Astrocyte (in vitro differentiated cells and primary cell): ENCODE measurements around the gene ATXN1. TPM values are rescaled to one million over a fixed set of nuclear protein-coding genes. Genes with fewer than 3 reads are reported as not detected.
"Not testable (repeated sequence)": the region's sequence is repeated elsewhere in the genome, so short reads cannot be mapped to it uniquely, and the experiment has no call there.

Experiments used
- DNase-seq: peaks from one replicate; pipeline ENCODE4 v3.0.0-alpha.2; 2010; ENCODE audit warnings: low read depth
- FAIRE-seq: peaks from 2 replicates; lab custom pipeline; 2011; peaks lifted over from hg19 to GRCh38; lab: Jason Lieb, UNC
- H2AFZ ChIP-seq: 2 replicates; pipeline ENCODE4 v1.6.0; 2012; ENCODE audit warnings: low read depth, low read length, inconsistent platforms
- H3K27ac ChIP-seq: 2 replicates; pipeline ENCODE4 v1.5.1; 2011; ENCODE audit warnings: low read depth, low read length, inconsistent platforms
- H3K27me3 ChIP-seq: 2 replicates; pipeline ENCODE4 v1.6.0; 2011; ENCODE audit warnings: low read length, inconsistent platforms; ENCODE audit not compliant: insufficient read depth
- H3K36me3 ChIP-seq: 2 replicates; pipeline ENCODE4 v1.5.1; 2011; ENCODE audit warnings: low read length, inconsistent platforms; ENCODE audit not compliant: insufficient read depth
- H3K4me1 ChIP-seq: 2 replicates; pipeline ENCODE4 v1.5.1; 2011; ENCODE audit warnings: low read length, inconsistent platforms; ENCODE audit not compliant: insufficient read depth
- H3K4me2 ChIP-seq: 2 replicates; pipeline ENCODE4 v1.6.0; 2012; ENCODE audit warnings: low read length, inconsistent platforms
- H3K4me3 ChIP-seq: 2 replicates; pipeline ENCODE4 v1.5.1; 2011; ENCODE audit warnings: low read depth, mild to moderate bottlenecking, low read length, inconsistent platforms; ENCODE audit not compliant: insufficient read depth
- H3K79me2 ChIP-seq: 2 replicates; pipeline ENCODE4 v1.6.0; 2012; ENCODE audit warnings: mild to moderate bottlenecking, low read length, inconsistent platforms; ENCODE audit not compliant: insufficient read depth
- H3K9ac ChIP-seq: 2 replicates; pipeline ENCODE4 v1.6.0; 2012; ENCODE audit warnings: mild to moderate bottlenecking, low read length, inconsistent platforms
- H3K9me3 ChIP-seq: 2 replicates; pipeline ENCODE4 v1.5.1; 2012; ENCODE audit warnings: low read depth, mild to moderate bottlenecking, low read length, inconsistent platforms; ENCODE audit not compliant: insufficient read depth
- H4K20me1 ChIP-seq: 2 replicates; pipeline ENCODE4 v1.6.0; 2012; ENCODE audit warnings: low read length, inconsistent platforms; ENCODE audit not compliant: insufficient read depth
- H3K27ac Mint-ChIP-seq: one replicate; pipeline ENCODE4 v1.8.0; 2021; ENCODE audit warnings: mild to moderate bottlenecking, mixed read lengths; ENCODE audit not compliant: unreplicated experiment
- H3K27me3 Mint-ChIP-seq: one replicate; pipeline ENCODE4 v1.8.0; 2021; ENCODE audit warnings: low read depth, mixed read lengths; ENCODE audit not compliant: unreplicated experiment
- H3K36me3 Mint-ChIP-seq: one replicate; pipeline ENCODE4 v1.8.0; 2021; ENCODE audit warnings: low read depth, mixed read lengths; ENCODE audit not compliant: unreplicated experiment
- H3K4me1 Mint-ChIP-seq: one replicate; pipeline ENCODE4 v1.8.0; 2021; ENCODE audit warnings: low read depth, mixed read lengths; ENCODE audit not compliant: unreplicated experiment
- H3K4me3 Mint-ChIP-seq: one replicate; pipeline ENCODE4 v1.8.0; 2021; ENCODE audit warnings: mild to moderate bottlenecking, moderate library complexity, mixed read lengths; ENCODE audit not compliant: unreplicated experiment
- H3K9me3 Mint-ChIP-seq: one replicate; pipeline ENCODE4 v1.8.0; 2021; ENCODE audit warnings: mild to moderate bottlenecking, mixed read lengths; ENCODE audit not compliant: unreplicated experiment
- EZH2 ChIP-seq: IDR thresholded peaks from 2 replicates; pipeline ENCODE4 v1.6.1; 2012; ENCODE audit warnings: mild to moderate bottlenecking, low read length, inconsistent platforms; ENCODE audit not compliant: insufficient read depth
- total RNA-seq: library from RNA; stranded (reverse); gene quantifications from 2 replicates; pipeline ENCODE4 v1.2.1, GENCODE V29; 2021
- TF ChIP-seq, protein P1 (sequence below): IDR thresholded peaks from 2 replicates; pipeline ENCODE4 v1.5.1; 2011; ENCODE audit warnings: low read depth, mild to moderate bottlenecking, inconsistent platforms, low read length, moderate library complexity; ENCODE audit not compliant: insufficient read depth

Gene ATXN1
- total RNA-seq, 1 donor from 2014 or later: 70.9 TPM

DNA sequence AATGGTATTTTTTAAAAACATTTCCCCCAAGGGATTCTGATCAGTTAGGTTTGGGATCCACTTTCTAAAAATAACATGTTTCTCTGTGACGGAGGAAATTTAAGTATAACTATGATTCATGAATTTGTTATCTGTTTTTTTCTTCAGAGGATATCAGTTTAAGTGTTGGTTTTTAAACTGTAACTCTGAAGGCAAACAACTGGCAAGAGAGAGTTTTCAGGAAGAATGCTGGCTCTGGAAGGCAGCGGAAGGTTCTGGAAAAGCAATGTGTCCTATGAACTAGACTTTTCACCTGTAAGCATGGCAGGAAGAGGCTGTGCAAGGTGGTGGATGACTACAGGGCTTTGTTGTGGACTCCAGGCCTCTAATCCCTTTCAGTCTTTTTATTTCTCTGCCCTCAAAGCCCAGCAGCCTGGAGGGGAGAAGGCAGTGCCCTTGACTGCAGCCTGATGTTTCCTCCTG, 369.8 kb downstream of the ATXN1 start:
- peak overlapping the region; percentile 59 for H3K4me2 ChIP-seq
- no peak for FAIRE-seq
- no peaks in the 10 kb centered on the region for H3K9me3 Mint-ChIP-seq

DNA sequence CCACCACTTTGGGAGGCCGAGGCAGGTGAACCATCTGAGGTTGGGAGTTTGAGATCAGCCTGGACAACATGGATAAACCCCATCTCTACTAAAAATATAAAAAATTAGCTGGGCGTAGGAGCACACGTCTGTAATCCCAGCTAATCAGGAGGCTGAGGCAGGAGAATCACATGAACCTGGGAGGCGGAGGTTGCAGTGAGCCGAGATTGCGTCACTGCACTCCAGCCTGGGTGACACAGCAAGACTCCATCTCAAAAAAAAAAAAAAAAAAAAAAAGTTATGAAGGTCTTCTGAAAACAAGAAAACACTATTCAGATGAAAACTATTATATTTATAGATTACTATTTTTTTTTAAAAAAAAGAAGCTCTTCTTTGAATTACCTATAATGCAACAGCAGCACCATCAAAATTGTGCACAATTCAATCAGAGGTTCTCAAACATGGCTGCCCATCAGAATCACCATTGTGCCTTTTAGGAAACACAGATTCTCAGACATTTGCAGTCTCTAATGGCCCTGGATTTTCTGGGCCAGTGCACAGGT, 370.3 kb downstream of the ATXN1 start:
- H2AFZ ChIP-seq, H3K27ac Mint-ChIP-seq, H3K4me3 Mint-ChIP-seq, H3K9ac ChIP-seq, H3K27me3 Mint-ChIP-seq, H3K79me2 ChIP-seq, H3K36me3 ChIP-seq, FAIRE-seq, H3K9me3 ChIP-seq, H4K20me1 ChIP-seq, H3K36me3 Mint-ChIP-seq, H3K4me3 ChIP-seq, H3K27me3 ChIP-seq, H3K9me3 Mint-ChIP-seq, DNase-seq: not testable (repeated sequence)
- peaks cover 21% of the 10 kb centered on the region for H3K4me1 Mint-ChIP-seq
- peaks cover 15% of the 10 kb centered on the region for H3K4me1 ChIP-seq
- H3K27ac ChIP-seq: peak overlapping the region; percentile 66
- H3K4me2 ChIP-seq: peak overlapping the region; percentile 59

More for the DNA sequence above, 369.8 kb downstream of the ATXN1 start:
- Histone ChIP-seq H3K9ac (peak overlapping the region; percentile 49), H3K27ac (peak overlapping the region; percentile 66), H3K79me2 (no peaks in the 10 kb centered on the region), H2AFZ (no peak overlapping the region), H3K4me3 (no peak overlapping the region), H3K36me3 (no peaks in the 10 kb centered on the region), H3K27me3 (no peaks in the 10 kb centered on the region), H3K4me1 (peaks cover 18% of the 10 kb centered on the region), H3K9me3 (no peaks in the 10 kb centered on the region), H4K20me1 (peaks cover 5% of the 10 kb centered on the region)
- no peak for TF ChIP-seq EZH2
- TF ChIP-seq, protein P1, sequence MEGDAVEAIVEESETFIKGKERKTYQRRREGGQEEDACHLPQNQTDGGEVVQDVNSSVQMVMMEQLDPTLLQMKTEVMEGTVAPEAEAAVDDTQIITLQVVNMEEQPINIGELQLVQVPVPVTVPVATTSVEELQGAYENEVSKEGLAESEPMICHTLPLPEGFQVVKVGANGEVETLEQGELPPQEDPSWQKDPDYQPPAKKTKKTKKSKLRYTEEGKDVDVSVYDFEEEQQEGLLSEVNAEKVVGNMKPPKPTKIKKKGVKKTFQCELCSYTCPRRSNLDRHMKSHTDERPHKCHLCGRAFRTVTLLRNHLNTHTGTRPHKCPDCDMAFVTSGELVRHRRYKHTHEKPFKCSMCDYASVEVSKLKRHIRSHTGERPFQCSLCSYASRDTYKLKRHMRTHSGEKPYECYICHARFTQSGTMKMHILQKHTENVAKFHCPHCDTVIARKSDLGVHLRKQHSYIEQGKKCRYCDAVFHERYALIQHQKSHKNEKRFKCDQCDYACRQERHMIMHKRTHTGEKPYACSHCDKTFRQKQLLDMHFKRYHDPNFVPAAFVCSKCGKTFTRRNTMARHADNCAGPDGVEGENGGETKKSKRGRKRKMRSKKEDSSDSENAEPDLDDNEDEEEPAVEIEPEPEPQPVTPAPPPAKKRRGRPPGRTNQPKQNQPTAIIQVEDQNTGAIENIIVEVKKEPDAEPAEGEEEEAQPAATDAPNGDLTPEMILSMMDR: no peak
- Mint-ChIP-seq H3K36me3 (no peaks in the 10 kb centered on the region), H3K4me3 (no peak overlapping the region), H3K27me3 (no peaks in the 10 kb centered on the region), H3K4me1 (peaks cover 21% of the 10 kb centered on the region), H3K27ac (no peak overlapping the region)
- DNase-seq: peak; percentile 64

DNA sequence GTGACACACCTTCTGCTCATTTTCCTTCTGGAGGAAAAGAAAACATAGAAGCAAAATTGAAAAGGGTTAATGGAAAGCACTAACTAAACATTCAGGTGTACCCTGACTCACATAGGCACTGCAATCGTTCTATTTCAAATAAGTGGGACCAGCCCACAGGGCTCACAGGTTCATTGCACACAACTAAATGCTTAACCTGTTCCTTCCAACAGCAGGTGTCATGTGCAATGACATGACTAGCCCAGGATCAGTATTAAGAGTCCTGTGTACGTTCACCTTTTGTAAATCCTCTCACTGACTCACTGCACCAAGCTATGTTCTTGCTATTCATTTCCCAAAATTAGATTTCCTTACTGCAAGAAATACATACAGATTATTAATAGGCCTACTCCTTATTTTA, 371.6 kb downstream of the ATXN1 start:
- no peak overlapping the region for H3K27ac Mint-ChIP-seq

More for the DNA sequence above, 371.6 kb downstream of the ATXN1 start:
- H3K79me2 ChIP-seq: no peaks in the 10 kb centered on the region
- no peak overlapping the region for H3K4me3 Mint-ChIP-seq
- no peak for TF ChIP-seq EZH2
- TF ChIP-seq, protein P1: no peak
- no peak overlapping the region for H3K4me3 ChIP-seq
- peaks cover 11% of the 10 kb centered on the region for H4K20me1 ChIP-seq
- peaks cover 21% of the 10 kb centered on the region for H3K4me1 Mint-ChIP-seq
- H3K9me3 Mint-ChIP-seq: no peaks in the 10 kb centered on the region
- DNase-seq (no peak), FAIRE-seq (no peak)
- H3K27me3 ChIP-seq: no peaks in the 10 kb centered on the region
- no peaks in the 10 kb centered on the region for H3K9me3 ChIP-seq
- H3K27me3 Mint-ChIP-seq: no peaks in the 10 kb centered on the region
- H3K4me2 ChIP-seq: no peak overlapping the region
- H3K9ac ChIP-seq: no peak overlapping the region
- peaks cover 15% of the 10 kb centered on the region for H3K4me1 ChIP-seq
- H3K27ac ChIP-seq: no peak overlapping the region
- H3K36me3 ChIP-seq: no peaks in the 10 kb centered on the region
- H2AFZ ChIP-seq: no peak overlapping the region
- H3K36me3 Mint-ChIP-seq: peaks cover 5% of the 10 kb centered on the region
